H1 (cell line): ENCODE measurements around the gene USP7. TPM values are rescaled to one million over a fixed set of nuclear protein-coding genes. Genes with fewer than 3 reads are reported as not detected.

Experiments
- CEBPB ChIP-seq: IDR thresholded peaks from 2 replicates; pipeline ENCODE4 v1.6.1; 2012; ENCODE audit warnings: low read depth, low read length
- CREB1 ChIP-seq: IDR thresholded peaks from 2 replicates; pipeline ENCODE4 v1.6.1; 2012; ENCODE audit warnings: inconsistent platforms
- CTCF ChIP-seq, 3 experiments: IDR thresholded peaks; 1 replicate in 2 of 3; 2 replicates in 1 of 3; pipeline versions ENCODE4 v1.5.1 to v1.6.1; 2011; ENCODE audit warnings: low read length in 3 of 3, mild to moderate bottlenecking in 3 of 3, inconsistent platforms in 2 of 3, low read depth in 1 of 3, moderate library complexity in 1 of 3; ENCODE audit not compliant: insufficient read depth in 1 of 3; ENCODE audit errors: control extremely low read depth in 1 of 3
- E2F6 ChIP-seq: IDR thresholded peaks from 2 replicates; pipeline ENCODE4 v1.6.1; 2012; ENCODE audit warnings: inconsistent platforms
- EGR1 ChIP-seq: IDR thresholded peaks from 2 replicates; pipeline ENCODE4 v1.6.1; 2011; ENCODE audit warnings: low read depth, low read length, borderline replicate concordance
- EZH2 ChIP-seq: fragments of 200-600 bp; sonication (generic); IDR thresholded peaks from 2 replicates; pipeline ENCODE4 v1.7.1; 2012; ENCODE audit warnings: low read depth, mild to moderate bottlenecking, moderate library complexity, low read length, inconsistent platforms; ENCODE audit not compliant: severe bottlenecking
- FOSL1 ChIP-seq: IDR thresholded peaks from 2 replicates; pipeline ENCODE4 v1.6.1; 2011; ENCODE audit warnings: mild to moderate bottlenecking, low read depth, low read length, moderate library complexity; ENCODE audit not compliant: insufficient read depth
- GABPA ChIP-seq: IDR thresholded peaks from 2 replicates; pipeline ENCODE4 v1.6.1; 2011; ENCODE audit warnings: mild to moderate bottlenecking, low read length, moderate library complexity, borderline replicate concordance; ENCODE audit not compliant: insufficient read depth
- HDAC6 ChIP-seq: IDR thresholded peaks from one replicate; pipeline ENCODE4 v1.7.1; 2012; ENCODE audit warnings: low read depth, mild to moderate bottlenecking, inconsistent platforms, low read length, moderate library complexity
- JUN ChIP-seq: IDR thresholded peaks from 2 replicates; pipeline ENCODE4 v1.6.1; 2011; ENCODE audit warnings: low read depth, mild to moderate bottlenecking, improper control_type of control experiment, low read length
- KDM1A ChIP-seq: fragments of 200-600, 300-600 bp; sonication (generic); IDR thresholded peaks from 2 replicates; pipeline ENCODE4 v1.7.1; 2016; ENCODE audit warnings: mild to moderate bottlenecking, low read length, borderline replicate concordance
- KDM5A ChIP-seq: fragments of 200-600 bp; IDR thresholded peaks from 2 replicates; pipeline ENCODE4 v1.7.1; 2012; ENCODE audit warnings: mild to moderate bottlenecking, low read length, inconsistent platforms, mixed read lengths
- MAX ChIP-seq: IDR thresholded peaks from 2 replicates; pipeline ENCODE4 v1.6.1; 2012; ENCODE audit warnings: inconsistent platforms
- NRF1 ChIP-seq: IDR thresholded peaks from 2 replicates; pipeline ENCODE4 v1.6.1; 2011; ENCODE audit warnings: mild to moderate bottlenecking, low read depth, low read length, improper control_type of control experiment
- RAD21 ChIP-seq, 2 experiments: IDR thresholded peaks in 1 of 2; conservative IDR thresholded peaks in 1 of 2; 2 replicates each; pipeline ENCODE4 v1.6.1; 2011; ENCODE audit warnings: low read depth in 2 of 2, low read length in 2 of 2, improper control_type of control experiment in 1 of 2, inconsistent platforms in 1 of 2, mild to moderate bottlenecking in 1 of 2, moderate library complexity in 1 of 2
- SIN3A ChIP-seq, 2 experiments: IDR thresholded peaks in 1 of 2; conservative IDR thresholded peaks in 1 of 2; 2 replicates each; pipeline ENCODE4 v1.6.1; 2011 to 2012; ENCODE audit warnings: low read length in 2 of 2, improper control_type of control experiment in 1 of 2, low read depth in 1 of 2, mild to moderate bottlenecking in 1 of 2
- SP4 ChIP-seq: IDR thresholded peaks from 2 replicates; pipeline ENCODE4 v1.6.1; 2012; ENCODE audit warnings: low read length, inconsistent platforms
- TAF7 ChIP-seq: optimal IDR thresholded peaks from 2 replicates; pipeline ENCODE3; 2011; ENCODE audit warnings: low read depth, mild to moderate bottlenecking, inconsistent platforms, low read length, moderate library complexity, borderline replicate concordance
- YY1 ChIP-seq: IDR thresholded peaks from 2 replicates; pipeline ENCODE4 v1.6.1; 2011; ENCODE audit warnings: low read depth, mild to moderate bottlenecking, low read length
- ZNF274 ChIP-seq: IDR thresholded peaks from 2 replicates; pipeline ENCODE4 v1.7.0; 2012; ENCODE audit warnings: low read length, borderline replicate concordance; ENCODE audit errors: extremely low read depth
- polyA plus RNA-seq, 7 experiments: library from polyadenylated mRNA; depleted of rRNA in 3 of 7; stranded (reverse) in 5 of 7; unstranded in 2 of 7; fragments of >200 nt in 5 of 7; fragments of 200-250 nt in 2 of 7; gene quantifications; 1 replicate in 5 of 7; 2 replicates in 1 of 7; 4 replicates in 1 of 7; pipeline versions ENCODE4 v1.2.1 to v1.2.3, GENCODE V29; 2011 to 2013; ENCODE audit warnings: missing spikeins in 2 of 7, mixed read lengths in 2 of 7
- total RNA-seq: library from RNA; stranded (reverse); fragmentation: NEBNext Ultra II Directional; extraction: Animal tissue kit (Norgen Biotek cat#: 25700); gene quantifications from 2 replicates; pipeline ENCODE4 v1.2.1, GENCODE V29; 2021

The USP7 gene
- total and polyA plus RNA-seq, 2 of the 8 experiments (the other 6 are each of a cell fraction or from before 2014, with no cell fraction given) = 21.3 to 211 TPM

- no peak for TF ChIP-seq JUN
- TF ChIP-seq YY1 = no peak
- TF ChIP-seq SP4 = no peak
- TF ChIP-seq MAX = peak; percentile 81
- no peak for TF ChIP-seq EGR1
- TF ChIP-seq CTCF (IDR thresholded peaks at IDR 0.05; ENCODE audit: control extremely low read depth in 1 of 3, insufficient read depth in 1 of 3, low read depth in 1 of 3, low read length in 3 of 3) = peak; percentile 52 to 77 (median 76)
- no peak for TF ChIP-seq FOSL1
- TF ChIP-seq CEBPB = no peak
- no peak for TF ChIP-seq ZNF274
- no peak for TF ChIP-seq HDAC6
- TF ChIP-seq KDM5A = no peak
- no peak for TF ChIP-seq KDM1A
- TF ChIP-seq NRF1 = no peak
- peak; percentile 71 to 75 for TF ChIP-seq RAD21 (IDR thresholded peaks at IDR 0.05 in 1 of 2, conservative IDR thresholded peaks at IDR 0.05 in 1 of 2; ENCODE audit: low read depth in 2 of 2, low read length in 2 of 2)
- TF ChIP-seq SIN3A (conservative IDR thresholded peaks at IDR 0.05 in 1 of 2, IDR thresholded peaks at IDR 0.05 in 1 of 2; ENCODE audit: low read depth in 1 of 2, low read length in 2 of 2) = 0 out of 4 replicates have a peak, but pooled peaks of 1 of the 2 experiments have one; percentile 37
- TF ChIP-seq EZH2 = no peak
- 0 out of 2 replicates have a peak, but pooled peaks have one; percentile 53 for TF ChIP-seq CREB1
- TF ChIP-seq E2F6 = peak; percentile 70
- TF ChIP-seq GABPA = no peak
- TF ChIP-seq TAF7 = no peak
Observed at GRCh38 chr16:9012848-9013507, 49.3 kb upstream of the USP7 start (continued).
